Endothelial cell of umbilical vein (primary cell): ENCODE results near the gene GPRIN2. TPM values are rescaled to one million over a fixed set of nuclear protein-coding genes. Genes with fewer than 3 reads are reported as not detected.
A peak's percentile ranks its signal among the peaks of the same experiment; 100 is the strongest.

Experiments used
- BruUV-seq: library from RNA; stranded (reverse); fragments of 400-500 nt; replicated peaks from 2 replicates; lab custom pipeline; 2021; lab: Mats Ljungman, UMichigan
- CTCF ChIA-PET: fragments of 300-600, 350-600 bp; sonication (Branson Sonifier 250); formaldehyde crosslinking; loops from one replicate; lab custom pipeline; 2021; ENCODE audit warnings: antibody characterized with exemption, inconsistent platforms; lab: Charles Lee
- POLR2A ChIA-PET: fragments of 300-600, 350-600 bp; sonication (Branson Sonifier 250); formaldehyde crosslinking; loops from one replicate; lab custom pipeline; 2021; ENCODE audit warnings: antibody characterized with exemption, inconsistent platforms; lab: Charles Lee
- DNase-seq: peaks from one replicate; pipeline ENCODE4 v3.0.0-alpha.2; 2011; ENCODE audit warnings: low read depth, low spot score
- FAIRE-seq: peaks from 2 replicates; lab custom pipeline; 2011; peaks lifted over from hg19 to GRCh38; lab: Jason Lieb, UNC
- H2AFZ ChIP-seq: 2 replicates; pipeline ENCODE4 v1.6.0; 2012; ENCODE audit warnings: low read depth, low read length, control low read depth, inconsistent platforms
- H3K27ac ChIP-seq: 2 replicates; pipeline ENCODE4 v1.5.1; 2011; ENCODE audit warnings: low read depth, mild to moderate bottlenecking, control low read depth, low read length, moderate library complexity; ENCODE audit not compliant: insufficient read depth
- H3K27me3 ChIP-seq, 2 experiments: 2 replicates each; pipeline versions ENCODE4 v1.6.0 to v1.6.1; 2011; ENCODE audit warnings: low read length in 2 of 2, mixed read lengths in 1 of 2; ENCODE audit not compliant: control insufficient read depth in 2 of 2, insufficient read depth in 2 of 2
- H3K36me3 ChIP-seq, 2 experiments: 2 replicates in 1 of 2; 3 replicates in 1 of 2; pipeline ENCODE4 v1.5.1; 2011; ENCODE audit warnings: low read length in 2 of 2, mild to moderate bottlenecking in 1 of 2, moderate library complexity in 1 of 2; ENCODE audit not compliant: control insufficient read depth in 2 of 2, insufficient read depth in 2 of 2; ENCODE audit errors: extremely low read depth in 1 of 2
- H3K4me1 ChIP-seq: 3 replicates; pipeline ENCODE4 v1.5.1; 2011; ENCODE audit warnings: mild to moderate bottlenecking, low read length; ENCODE audit not compliant: control insufficient read depth, insufficient read depth; ENCODE audit errors: extremely low read depth
- H3K4me2 ChIP-seq: 2 replicates; pipeline ENCODE4 v1.6.1; 2011; ENCODE audit warnings: low read length, control low read depth, mixed read lengths; ENCODE audit not compliant: insufficient read depth
- H3K4me3 ChIP-seq, 3 experiments: fragments of 200-600 bp in 1 of 3; sonication (generic), shearing (Covaris generic) in 1 of 3; replicated peaks in 1 of 3; 2 replicates each; pipeline ENCODE4 v1.5.1; 2011 to 2016; ENCODE audit warnings: control low read depth in 3 of 3, low read length in 3 of 3, mild to moderate bottlenecking in 2 of 3, inconsistent platforms in 1 of 3, low read depth in 1 of 3, moderate library complexity in 1 of 3; ENCODE audit not compliant: insufficient read depth in 1 of 3
- H3K79me2 ChIP-seq: 2 replicates; pipeline ENCODE4 v1.6.0; 2012; ENCODE audit warnings: low read length, inconsistent platforms; ENCODE audit not compliant: control insufficient read depth, insufficient read depth
- H3K9ac ChIP-seq: replicated peaks from 2 replicates; pipeline ENCODE3; 2011; ENCODE audit warnings: low read length, control low read depth; ENCODE audit not compliant: insufficient read depth; ENCODE audit errors: extremely low read depth
- H3K9me1 ChIP-seq: replicated peaks from 3 replicates; pipeline ENCODE4 v1.6.0; 2011; ENCODE audit warnings: mild to moderate bottlenecking, low read length; ENCODE audit not compliant: control insufficient read depth, insufficient read depth; ENCODE audit errors: extremely low read depth
- H3K9me3 ChIP-seq: replicated peaks from 2 replicates; pipeline ENCODE4 v1.5.1; 2012; ENCODE audit warnings: low read length, inconsistent platforms; ENCODE audit not compliant: control insufficient read depth, insufficient read depth
- H4K20me1 ChIP-seq: replicated peaks from 2 replicates; pipeline ENCODE3; 2011; ENCODE audit warnings: mild to moderate bottlenecking, low read length; ENCODE audit not compliant: control insufficient read depth, insufficient read depth; ENCODE audit errors: extremely low read depth
- CTCF ChIP-seq, 2 donors: IDR thresholded peaks; 1 replicate in 1 of 2; 2 replicates in 1 of 2; pipeline ENCODE4 v1.5.1; 2011; ENCODE audit warnings: low read length in 2 of 2, mild to moderate bottlenecking in 2 of 2, moderate library complexity in 2 of 2, control low read depth in 1 of 2, inconsistent platforms in 1 of 2, low read depth in 1 of 2; ENCODE audit not compliant: insufficient read depth in 1 of 2; ENCODE audit errors: extremely low read depth in 1 of 2
- EZH2 ChIP-seq: IDR thresholded peaks from 2 replicates; pipeline ENCODE4 v1.6.1; 2012; ENCODE audit warnings: borderline replicate concordance, low read depth, mild to moderate bottlenecking, moderate library complexity, low read length, inconsistent platforms; ENCODE audit not compliant: severe bottlenecking
- FOS ChIP-seq: IDR thresholded peaks from 2 replicates; pipeline ENCODE4 v1.6.1; 2011; ENCODE audit warnings: mild to moderate bottlenecking, low read length, moderate library complexity, borderline replicate concordance; ENCODE audit not compliant: insufficient read depth
- GATA2 ChIP-seq: IDR thresholded peaks from 2 replicates; pipeline ENCODE4 v1.7.0; 2011; ENCODE audit warnings: low read depth, mild to moderate bottlenecking, moderate library complexity, mixed read lengths, low read length; ENCODE audit not compliant: insufficient read length, insufficient read depth
- JUN ChIP-seq: IDR thresholded peaks from 2 replicates; pipeline ENCODE4 v1.6.1; 2011; ENCODE audit warnings: borderline replicate concordance, low read depth; ENCODE audit not compliant: insufficient read length, insufficient read depth
- MAX ChIP-seq: IDR thresholded peaks from 2 replicates; pipeline ENCODE4 v1.6.1; 2011; ENCODE audit not compliant: insufficient read depth, insufficient read length
- MYC ChIP-seq: IDR thresholded peaks from one replicate; pipeline ENCODE4 v1.6.1; 2011; ENCODE audit warnings: mild to moderate bottlenecking, low read depth, low read length
- POLR2A ChIP-seq: IDR thresholded peaks from 2 replicates; pipeline ENCODE4 v1.6.1; 2012; ENCODE audit warnings: low read depth, mild to moderate bottlenecking, control low read depth, low read length
- POLR2AphosphoS5 ChIP-seq: IDR thresholded peaks from 2 replicates; pipeline ENCODE4 v1.6.1; 2012; ENCODE audit warnings: low read depth, mild to moderate bottlenecking, control low read depth, low read length, moderate library complexity; ENCODE audit not compliant: insufficient read depth
- dilution Hi-C: fragments of 300-500 bp; cut with MboI; formaldehyde crosslinking; loops from one replicate; pipeline ENCODE4 v1.15.0; 2019; ENCODE audit warnings: low sequenced_read_pairs; ENCODE audit not compliant: extremely low pct_ligation_motif_present
- intact Hi-C: fragments of 100-400 bp; cut with micrococcal nuclease; formaldehyde crosslinking; loops from one replicate; pipeline ENCODE4 v1.10.0; 2022
- polyA plus RNA-seq, 4 experiments: library from polyadenylated mRNA; depleted of rRNA in 3 of 4; stranded (reverse) in 3 of 4; unstranded in 1 of 4; fragments of >200 nt; gene quantifications; 2 replicates each; pipeline versions ENCODE4 v1.2.1 to v1.2.3, GENCODE V29; 2011 to 2012; ENCODE audit warnings: missing spikeins in 1 of 4
- total RNA-seq: library from RNA; stranded (reverse); gene quantifications from 2 replicates; pipeline ENCODE4 v1.2.3, GENCODE V29; 2021

The GPRIN2 gene
- total and polyA plus RNA-seq, 2 donors (not counting 3 experiments of a cell fraction or from before 2014, with no cell fraction given), result not detected

- Histone ChIP-seq H3K9ac (peak overlapping the region; percentile 10), H3K27me3 (peaks cover 0 to 6% of the 10 kb centered on the region in 2 experiments), H3K4me1 (no peaks in the 10 kb centered on the region), H4K20me1 (no peaks in the 10 kb centered on the region), H3K27ac (no peak overlapping the region), H3K4me2 (peak overlapping the region; percentile 41), H3K4me3 (no peak overlapping the region), H3K36me3 (no peaks in the 10 kb centered on the region), H3K79me2 (no peaks in the 10 kb centered on the region), H3K9me3 (no peaks in the 10 kb centered on the region), H3K9me1 (no peaks in the 10 kb centered on the region), H2AFZ (peak overlapping the region; percentile 45)
- intact Hi-C loops, result no loop called here
- no peak for TF ChIP-seq FOS
- TF ChIP-seq CTCF (IDR thresholded peaks at IDR 0.05; ENCODE audit: extremely low read depth in 1 of 2, insufficient read depth in 1 of 2, low read depth in 1 of 2, low read length in 2 of 2), result no peak
- TF ChIP-seq POLR2A, result no peak
- TF ChIP-seq JUN, result no peak
- no peak for TF ChIP-seq MYC
- no peak for TF ChIP-seq GATA2
- no peak for TF ChIP-seq EZH2
- no peak for TF ChIP-seq MAX
- TF ChIP-seq POLR2AphosphoS5, result no peak
- peak; percentile 46 for DNase-seq
- no TSS peak for BruUV-seq
- POLR2A ChIA-PET, result no interaction called here
- peak; percentile 62 for FAIRE-seq
- CTCF ChIA-PET, result interaction anchor here (0.9 to 2.0 kb wide), 6 partner anchors 9 to 26 kb away, joined by 3 to 7 read pairs (median 4); no protein-coding TSS in a partner anchor
- dilution Hi-C loops, result no loop called here
These were observed 16.7 kb downstream of the GPRIN2 start for GRCh38 chr10:46539596-46540411.
